WTC11 (cell line): ENCODE results near the gene RASSF3. TPM values are rescaled to one million over a fixed set of nuclear protein-coding genes. Genes with fewer than 3 reads are reported as not detected.
"Not testable (repeated sequence)": the region's sequence is repeated elsewhere in the genome, so short reads cannot be mapped to it uniquely, and the experiment has no call there.

Experiments used
- ATAC-seq: fragments of 200-7000 bp; cut with Tn5 transposase; 2 replicates; pipeline ENCODE4 v1.10.0; 2021; ENCODE audit warnings: mild to moderate bottlenecking, moderate library complexity
- CTCF ChIA-PET: fragments of 300-600 bp; sonication (Branson Sonifier 250); formaldehyde crosslinking; loops from one replicate; lab custom pipeline; 2021; ENCODE audit warnings: antibody characterized with exemption; lab: Charles Lee
- POLR2A ChIA-PET: fragments of 350-600 bp; sonication (Branson Sonifier 250); formaldehyde crosslinking; loops from one replicate; lab custom pipeline; 2021; ENCODE audit warnings: antibody characterized with exemption; lab: Charles Lee
- DNase-seq: peaks from one replicate; pipeline ENCODE4 v3.0.0; 2021; ENCODE audit warnings: low spot score
- H3K27ac Mint-ChIP-seq: 2 replicates; pipeline ENCODE4 v1.8.0; 2021; ENCODE audit warnings: mixed read lengths
- H3K27me3 Mint-ChIP-seq: 2 replicates; pipeline ENCODE4 v1.8.0; 2021; ENCODE audit warnings: low read depth, mild to moderate bottlenecking, moderate library complexity, mixed read lengths
- H3K36me3 Mint-ChIP-seq: 2 replicates; pipeline ENCODE4 v1.8.0; 2021; ENCODE audit warnings: mixed read lengths
- H3K4me1 Mint-ChIP-seq: 2 replicates; pipeline ENCODE4 v1.8.0; 2022; ENCODE audit warnings: mixed read lengths
- H3K4me3 Mint-ChIP-seq: 2 replicates; pipeline ENCODE4 v1.8.0; 2021; ENCODE audit warnings: mild to moderate bottlenecking, moderate library complexity, mixed read lengths
- H3K9me3 Mint-ChIP-seq: 2 replicates; pipeline ENCODE4 v1.8.0; 2021; ENCODE audit warnings: mixed read lengths
- CDX4 ChIP-seq: fragments of 250-450 bp; sonication (Bioruptor Pico); IDR thresholded peaks from 2 replicates; pipeline ENCODE4 v1.9.0; 2021; ENCODE audit warnings: moderate library complexity, mild to moderate bottlenecking, inconsistent platforms, borderline replicate concordance
- CREM ChIP-seq: sonication (generic); formaldehyde crosslinking; IDR thresholded peaks from 2 replicates; pipeline ENCODE4 v1.8.1; 2022; ENCODE audit warnings: mild to moderate bottlenecking, missing genetic modification reagents, moderate library complexity
- E2F4 ChIP-seq: sonication (generic); formaldehyde crosslinking; IDR thresholded peaks from 2 replicates; pipeline ENCODE4 v1.8.1; 2022; ENCODE audit warnings: low read depth, mild to moderate bottlenecking, moderate library complexity, missing genetic modification reagents, borderline replicate concordance
- JUN ChIP-seq: sonication (generic); formaldehyde crosslinking; IDR thresholded peaks from 2 replicates; pipeline ENCODE4 v1.8.0; 2023; ENCODE audit warnings: mild to moderate bottlenecking, missing genetic modification reagents
- MXD4 ChIP-seq: fragments of 250-450 bp; sonication (Bioruptor Pico); IDR thresholded peaks from 2 replicates; pipeline ENCODE4 v1.8.0; 2021; ENCODE audit warnings: mild to moderate bottlenecking, moderate library complexity, borderline replicate concordance
- NFATC4 ChIP-seq: fragments of 250-450 bp; sonication (Bioruptor Pico); IDR thresholded peaks from 2 replicates; pipeline ENCODE4 v1.9.0; 2021; ENCODE audit warnings: mild to moderate bottlenecking
- NR3C1 ChIP-seq: sonication (generic); formaldehyde crosslinking; conservative IDR thresholded peaks from 2 replicates; pipeline ENCODE4 v1.8.1; 2023; ENCODE audit warnings: low read depth, mild to moderate bottlenecking, missing genetic modification reagents
- RELA ChIP-seq: sonication (generic); formaldehyde crosslinking; IDR thresholded peaks from 2 replicates; pipeline ENCODE4 v1.8.1; 2022; ENCODE audit warnings: missing genetic modification reagents, mild to moderate bottlenecking, borderline replicate concordance
- SMAD4 ChIP-seq: sonication (generic); formaldehyde crosslinking; IDR thresholded peaks from 2 replicates; pipeline ENCODE4 v1.8.0; 2022; ENCODE audit warnings: mild to moderate bottlenecking, missing genetic modification reagents
- TCF7 ChIP-seq: sonication (generic); formaldehyde crosslinking; IDR thresholded peaks from 2 replicates; pipeline ENCODE4 v1.8.0; 2022; ENCODE audit warnings: mild to moderate bottlenecking, low read depth, missing genetic modification reagents, moderate library complexity
- ZNF121 ChIP-seq: sonication (generic); formaldehyde crosslinking; IDR thresholded peaks from 2 replicates; pipeline ENCODE4 v1.8.0; 2023; ENCODE audit warnings: missing genetic modification reagents
- ZNF423 ChIP-seq: fragments of 250-450 bp; sonication (Bioruptor Pico); IDR thresholded peaks from 2 replicates; pipeline ENCODE4 v2.1.2; 2022; ENCODE audit warnings: mild to moderate bottlenecking, moderate library complexity
- ZNF425 ChIP-seq: fragments of 250-450 bp; sonication (Bioruptor Pico); conservative IDR thresholded peaks from 2 replicates; pipeline ENCODE4 v1.9.0; 2021; ENCODE audit warnings: mild to moderate bottlenecking
- ZNF532 ChIP-seq: fragments of 250-450 bp; sonication (Bioruptor Pico); IDR thresholded peaks from 2 replicates; pipeline ENCODE4 v1.9.0; 2021; ENCODE audit warnings: mild to moderate bottlenecking, borderline replicate concordance
- total RNA-seq: library from RNA; stranded (reverse); gene quantifications from 3 replicates; pipeline ENCODE4 v1.2.3, GENCODE V29; 2021
- TF ChIP-seq, protein P1 (sequence below): sonication (generic); formaldehyde crosslinking; IDR thresholded peaks from 2 replicates; pipeline ENCODE4 v1.8.0; 2022; ENCODE audit warnings: mild to moderate bottlenecking, missing genetic modification reagents
- TF ChIP-seq, protein P2 (sequence below): sonication (generic); formaldehyde crosslinking; IDR thresholded peaks from 2 replicates; pipeline ENCODE4 v1.8.0; 2023; ENCODE audit warnings: mild to moderate bottlenecking, missing genetic modification reagents
- TF ChIP-seq, protein P3 (sequence below): sonication (generic); formaldehyde crosslinking; IDR thresholded peaks from 2 replicates; pipeline ENCODE4 v1.8.1; 2023; ENCODE audit warnings: mild to moderate bottlenecking, missing genetic modification reagents, moderate library complexity

Gene RASSF3
- total RNA-seq, 1 experiment from 2014 or later = 54.7 TPM

DNA sequence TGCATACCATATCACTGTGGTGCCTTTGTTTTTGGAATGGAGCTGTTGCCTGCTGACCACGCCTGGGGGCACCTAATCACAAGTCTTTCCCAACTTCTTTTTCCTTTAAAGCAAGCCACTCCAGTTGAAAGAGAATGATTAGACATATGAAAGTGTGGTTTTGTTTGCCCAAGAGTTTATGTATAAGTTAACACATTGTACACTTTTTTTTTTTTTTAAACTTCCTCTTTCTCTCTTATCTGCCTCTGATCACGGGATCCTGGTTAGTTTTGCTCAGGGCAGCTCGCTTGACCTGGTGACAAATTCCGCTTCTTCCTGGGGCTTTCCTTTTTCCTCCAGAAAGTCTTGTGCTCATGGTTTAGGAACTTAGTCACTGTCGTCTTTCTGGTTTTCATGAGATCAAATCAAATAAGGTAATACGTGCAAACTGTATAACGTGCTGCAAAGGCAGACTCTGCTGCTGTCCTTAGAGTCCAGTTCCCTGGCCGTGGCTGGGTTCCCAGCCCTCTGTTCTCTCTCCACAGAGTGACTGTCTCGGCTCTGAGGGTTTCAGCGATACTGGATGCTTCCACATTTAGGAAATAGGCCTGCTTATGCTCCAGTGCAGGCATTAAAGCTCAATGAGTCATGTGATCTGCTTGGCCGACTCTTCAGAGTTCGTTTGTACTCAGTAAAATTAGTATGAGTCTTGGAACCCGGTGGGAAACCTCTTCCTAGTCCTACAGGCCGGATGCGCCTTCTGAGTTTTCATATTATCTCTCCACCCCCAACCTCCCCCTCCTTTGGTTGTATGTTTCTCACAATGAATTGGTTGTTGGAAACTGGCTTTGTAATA lies 15.2 kb downstream of the RASSF3 start:
- POLR2A ChIA-PET = no interaction called here
- H3K27ac Mint-ChIP-seq = peak overlapping the region; percentile 98
- DNase-seq (no peak), ATAC-seq (no peak)
- H3K4me3 Mint-ChIP-seq = no peak overlapping the region
- no peaks in the 10 kb centered on the region for H3K9me3 Mint-ChIP-seq
- no peaks in the 10 kb centered on the region for H3K27me3 Mint-ChIP-seq
- CTCF ChIA-PET = interaction anchor here (0.6 to 1.7 kb wide), 3 partner anchors 16 to 76 kb away, joined by 3 to 6 read pairs (median 3); no protein-coding TSS in a partner anchor
- TF ChIP-seq MXD4 (CRISPR knock-in tag) = no peak
- TF ChIP-seq RELA (CRISPR knock-in tag) = no peak
- no peak for TF ChIP-seq NR3C1
- H3K4me1 Mint-ChIP-seq = peaks cover 45% of the 10 kb centered on the region
- peaks cover 2% of the 10 kb centered on the region for H3K36me3 Mint-ChIP-seq

GRCh38 chr12:64626588-64626987 lies 16.3 kb downstream of the RASSF3 start:
- H3K9me3 Mint-ChIP-seq, H3K36me3 Mint-ChIP-seq, H3K27me3 Mint-ChIP-seq, H3K27ac Mint-ChIP-seq, ATAC-seq, POLR2A ChIA-PET, H3K4me3 Mint-ChIP-seq, DNase-seq: not testable (repeated sequence)
- H3K4me1 Mint-ChIP-seq = peaks cover 42% of the 10 kb centered on the region
- CTCF ChIA-PET = interaction anchor here (1.2 kb wide), 1 partner anchor 22 kb away, joined by 3 read pairs; no protein-coding TSS in a partner anchor
- peak; percentile 73; the same call in 1 of the 2 replicates for TF ChIP-seq ZNF121 (CRISPR knock-in tag)

- ChIA-PET POLR2A (no interaction called here), CTCF (no interaction called here)
- H3K36me3 Mint-ChIP-seq = peaks cover 18% of the 10 kb centered on the region
- H3K4me3 Mint-ChIP-seq = no peak overlapping the region
- DNase-seq (no peak), ATAC-seq (no peak)
- H3K27ac Mint-ChIP-seq = peak overlapping the region; percentile 24; the same call in 1 of the 2 replicates
- H3K9me3 Mint-ChIP-seq = peaks cover 9% of the 10 kb centered on the region
- H3K4me1 Mint-ChIP-seq = peaks cover 40% of the 10 kb centered on the region
- no peaks in the 10 kb centered on the region; the same call in 1 of the 2 replicates for H3K27me3 Mint-ChIP-seq
- no peak for TF ChIP-seq TCF7 (CRISPR knock-in tag)
- no peak for TF ChIP-seq NFATC4 (CRISPR knock-in tag)
- TF ChIP-seq ZNF425 (CRISPR knock-in tag) = no peak
- no peak for TF ChIP-seq E2F4 (CRISPR knock-in tag)
- no peak for TF ChIP-seq ZNF121 (CRISPR knock-in tag)
- no peak for TF ChIP-seq CREM
- no peak for TF ChIP-seq ZNF532 (CRISPR knock-in tag)
- no peak for TF ChIP-seq SMAD4
- no peak for TF ChIP-seq ZNF423 (CRISPR knock-in tag)
- TF ChIP-seq, protein P1, sequence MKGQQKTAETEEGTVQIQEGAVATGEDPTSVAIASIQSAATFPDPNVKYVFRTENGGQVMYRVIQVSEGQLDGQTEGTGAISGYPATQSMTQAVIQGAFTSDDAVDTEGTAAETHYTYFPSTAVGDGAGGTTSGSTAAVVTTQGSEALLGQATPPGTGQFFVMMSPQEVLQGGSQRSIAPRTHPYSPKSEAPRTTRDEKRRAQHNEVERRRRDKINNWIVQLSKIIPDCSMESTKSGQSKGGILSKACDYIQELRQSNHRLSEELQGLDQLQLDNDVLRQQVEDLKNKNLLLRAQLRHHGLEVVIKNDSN (CRISPR knock-in tag) = no peak
- TF ChIP-seq, protein P2, sequence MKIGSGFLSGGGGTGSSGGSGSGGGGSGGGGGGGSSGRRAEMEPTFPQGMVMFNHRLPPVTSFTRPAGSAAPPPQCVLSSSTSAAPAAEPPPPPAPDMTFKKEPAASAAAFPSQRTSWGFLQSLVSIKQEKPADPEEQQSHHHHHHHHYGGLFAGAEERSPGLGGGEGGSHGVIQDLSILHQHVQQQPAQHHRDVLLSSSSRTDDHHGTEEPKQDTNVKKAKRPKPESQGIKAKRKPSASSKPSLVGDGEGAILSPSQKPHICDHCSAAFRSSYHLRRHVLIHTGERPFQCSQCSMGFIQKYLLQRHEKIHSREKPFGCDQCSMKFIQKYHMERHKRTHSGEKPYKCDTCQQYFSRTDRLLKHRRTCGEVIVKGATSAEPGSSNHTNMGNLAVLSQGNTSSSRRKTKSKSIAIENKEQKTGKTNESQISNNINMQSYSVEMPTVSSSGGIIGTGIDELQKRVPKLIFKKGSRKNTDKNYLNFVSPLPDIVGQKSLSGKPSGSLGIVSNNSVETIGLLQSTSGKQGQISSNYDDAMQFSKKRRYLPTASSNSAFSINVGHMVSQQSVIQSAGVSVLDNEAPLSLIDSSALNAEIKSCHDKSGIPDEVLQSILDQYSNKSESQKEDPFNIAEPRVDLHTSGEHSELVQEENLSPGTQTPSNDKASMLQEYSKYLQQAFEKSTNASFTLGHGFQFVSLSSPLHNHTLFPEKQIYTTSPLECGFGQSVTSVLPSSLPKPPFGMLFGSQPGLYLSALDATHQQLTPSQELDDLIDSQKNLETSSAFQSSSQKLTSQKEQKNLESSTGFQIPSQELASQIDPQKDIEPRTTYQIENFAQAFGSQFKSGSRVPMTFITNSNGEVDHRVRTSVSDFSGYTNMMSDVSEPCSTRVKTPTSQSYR (CRISPR knock-in tag) = no peak
- no peak for TF ChIP-seq CDX4
- TF ChIP-seq, protein P3, sequence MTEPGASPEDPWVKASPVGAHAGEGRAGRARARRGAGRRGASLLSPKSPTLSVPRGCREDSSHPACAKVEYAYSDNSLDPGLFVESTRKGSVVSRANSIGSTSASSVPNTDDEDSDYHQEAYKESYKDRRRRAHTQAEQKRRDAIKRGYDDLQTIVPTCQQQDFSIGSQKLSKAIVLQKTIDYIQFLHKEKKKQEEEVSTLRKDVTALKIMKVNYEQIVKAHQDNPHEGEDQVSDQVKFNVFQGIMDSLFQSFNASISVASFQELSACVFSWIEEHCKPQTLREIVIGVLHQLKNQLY = no peak
- TF ChIP-seq JUN (CRISPR knock-in tag) = no peak
Measured at GRCh38 chr12:64627771-64628170, 17.5 kb downstream of the RASSF3 start.
